ENCODE data around the gene PCNP.
"Not testable (repeated sequence)": the region's sequence is repeated elsewhere in the genome, so short reads cannot be mapped to it uniquely, and the experiment has no call there.

PCNP gene

DNA sequence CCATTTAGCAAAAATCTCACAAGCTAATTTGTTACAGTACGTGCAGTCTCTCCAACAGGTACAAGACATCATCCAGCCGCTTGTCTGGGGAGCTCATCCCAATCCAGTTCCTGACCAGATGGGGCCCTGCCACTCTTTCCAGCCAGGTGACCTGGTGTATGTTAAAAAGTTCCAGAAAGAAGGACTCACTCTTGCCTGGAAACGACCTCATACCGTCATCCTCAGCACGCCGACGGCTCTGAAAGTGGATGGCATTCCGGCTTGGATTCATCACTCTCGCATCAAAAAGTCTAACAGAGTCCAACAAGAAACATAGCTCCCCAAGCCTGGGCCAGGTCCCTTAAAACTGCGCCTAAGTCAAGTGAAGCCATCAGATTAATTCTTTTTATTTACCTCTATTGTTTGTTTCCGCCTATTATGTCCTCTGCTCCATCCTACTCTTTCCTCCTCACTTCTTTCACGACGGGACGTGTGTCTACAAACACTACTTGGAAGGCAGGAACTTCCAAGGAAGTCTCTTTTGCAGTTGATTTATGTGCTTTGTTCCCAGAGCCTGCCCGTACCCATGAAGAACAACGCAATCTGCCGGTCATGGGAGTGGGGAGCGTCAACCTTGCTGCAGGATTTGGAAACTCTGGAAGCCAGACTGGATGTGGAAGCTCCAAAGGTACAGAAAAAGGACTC lies 65.4 kb downstream of the PCNP start:
- no peak overlapping the region for H3K4me3 ChIP-seq (ENCODE audit: low read depth, low read length)
- TF ChIP-seq, protein P1, sequence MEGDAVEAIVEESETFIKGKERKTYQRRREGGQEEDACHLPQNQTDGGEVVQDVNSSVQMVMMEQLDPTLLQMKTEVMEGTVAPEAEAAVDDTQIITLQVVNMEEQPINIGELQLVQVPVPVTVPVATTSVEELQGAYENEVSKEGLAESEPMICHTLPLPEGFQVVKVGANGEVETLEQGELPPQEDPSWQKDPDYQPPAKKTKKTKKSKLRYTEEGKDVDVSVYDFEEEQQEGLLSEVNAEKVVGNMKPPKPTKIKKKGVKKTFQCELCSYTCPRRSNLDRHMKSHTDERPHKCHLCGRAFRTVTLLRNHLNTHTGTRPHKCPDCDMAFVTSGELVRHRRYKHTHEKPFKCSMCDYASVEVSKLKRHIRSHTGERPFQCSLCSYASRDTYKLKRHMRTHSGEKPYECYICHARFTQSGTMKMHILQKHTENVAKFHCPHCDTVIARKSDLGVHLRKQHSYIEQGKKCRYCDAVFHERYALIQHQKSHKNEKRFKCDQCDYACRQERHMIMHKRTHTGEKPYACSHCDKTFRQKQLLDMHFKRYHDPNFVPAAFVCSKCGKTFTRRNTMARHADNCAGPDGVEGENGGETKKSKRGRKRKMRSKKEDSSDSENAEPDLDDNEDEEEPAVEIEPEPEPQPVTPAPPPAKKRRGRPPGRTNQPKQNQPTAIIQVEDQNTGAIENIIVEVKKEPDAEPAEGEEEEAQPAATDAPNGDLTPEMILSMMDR (IDR thresholded peaks at IDR 0.05; ENCODE audit: borderline replicate concordance, insufficient read depth, low read depth, low read length), result no peak

GRCh38 chr3:101640256-101640655 lies 66.3 kb downstream of the PCNP start:
- H3K4me3 ChIP-seq (ENCODE audit: low read depth, low read length), result no peak overlapping the region
- TF ChIP-seq, protein P1 (IDR thresholded peaks at IDR 0.05; ENCODE audit: borderline replicate concordance, insufficient read depth, low read depth, low read length), result no peak

DNA sequence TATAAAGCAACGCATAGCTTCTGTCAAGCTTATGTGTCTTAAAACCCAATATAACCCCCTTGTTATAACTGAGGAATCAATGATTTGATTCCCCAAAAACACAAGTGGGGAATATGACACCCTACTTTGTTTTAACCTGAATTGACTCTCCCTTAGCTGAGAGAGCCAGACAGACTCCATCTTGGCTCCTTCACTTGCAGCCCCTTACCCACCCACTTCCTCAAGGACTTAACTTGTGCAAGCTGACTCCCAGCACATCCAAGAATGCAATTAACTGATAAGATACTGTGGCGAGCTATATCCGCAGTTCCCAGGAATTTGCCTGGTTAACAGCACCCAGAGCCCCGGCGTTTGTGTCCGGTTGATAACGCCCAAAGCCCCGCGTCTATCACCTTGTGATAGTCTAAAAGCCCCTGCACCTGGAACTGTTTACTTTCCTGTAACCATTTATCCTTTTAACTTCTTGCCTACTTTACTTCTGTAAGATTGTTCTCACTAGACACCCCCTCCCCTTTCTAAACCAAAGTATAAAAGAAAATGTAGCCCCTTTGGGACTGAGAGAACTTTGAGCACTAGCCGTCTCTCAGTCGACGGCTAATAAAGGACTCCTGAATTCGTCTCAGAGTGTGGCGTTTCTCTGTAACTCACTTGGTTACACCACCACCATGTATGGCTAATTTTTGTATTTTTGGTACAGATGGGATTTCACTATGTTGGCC lies 67.6 kb downstream of the PCNP start:
- H3K4me3 ChIP-seq (ENCODE audit: low read depth, low read length), result not testable (repeated sequence)

- TF ChIP-seq, protein P1 (IDR thresholded peaks at IDR 0.05; ENCODE audit: borderline replicate concordance, insufficient read depth, low read depth, low read length), result no peak
- H3K4me3 ChIP-seq (ENCODE audit: low read depth, low read length), result no peak overlapping the region
Measured at GRCh38 chr3:101642441-101642840, 68.5 kb downstream of the PCNP start.

DNA sequence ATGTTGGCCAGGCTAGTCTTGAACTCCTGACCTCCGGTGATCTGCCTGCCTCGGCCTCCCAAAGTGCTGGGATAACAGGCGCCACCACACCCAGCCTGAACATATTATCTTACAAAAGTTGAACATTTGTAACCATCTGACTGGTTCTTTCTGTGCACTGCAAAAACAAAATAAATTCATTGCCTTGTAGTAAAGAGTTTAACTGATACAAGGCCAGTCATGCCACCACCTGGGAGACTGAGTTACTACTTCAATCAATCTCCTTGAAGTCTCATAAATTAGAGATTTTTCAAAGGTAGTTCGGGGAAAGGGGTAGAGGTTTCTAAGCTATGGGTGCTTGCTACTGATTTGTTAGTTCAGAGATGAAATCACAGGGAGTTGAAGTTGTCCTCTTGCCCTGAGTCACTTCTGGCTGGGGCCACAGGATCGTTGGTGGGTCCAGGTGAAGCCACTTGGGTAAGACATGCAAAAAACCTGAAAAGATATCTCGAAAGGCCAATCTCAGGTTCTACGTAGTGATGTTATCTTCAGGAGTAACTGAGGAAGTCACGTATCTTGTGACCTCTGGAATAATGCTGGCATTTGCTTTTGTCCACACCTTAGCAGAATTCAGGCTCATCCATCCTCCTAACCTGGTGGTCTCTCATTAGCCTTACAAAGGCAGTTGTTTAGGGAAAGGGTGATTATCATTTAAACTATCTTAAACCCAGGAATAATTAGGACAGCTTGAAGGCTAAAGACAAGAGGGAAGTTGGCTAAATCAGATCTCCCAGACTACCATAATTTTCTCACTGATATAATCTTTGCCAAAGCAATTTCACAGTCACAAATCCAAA lies 69.2 kb downstream of the PCNP start:
- no peak overlapping the region for H3K4me3 ChIP-seq (ENCODE audit: low read depth, low read length)
- TF ChIP-seq, protein P1 (IDR thresholded peaks at IDR 0.05; ENCODE audit: borderline replicate concordance, insufficient read depth, low read depth, low read length), result no peak
